Kasumi-1 (cell line): ENCODE measurements around the gene ERMARD.
"Not testable (repeated sequence)": the region's sequence is repeated elsewhere in the genome, so short reads cannot be mapped to it uniquely, and the experiment has no call there.

Source experiments
- DNase-seq, 2 experiments: peaks; one replicate each; lab custom pipeline; 2025; lab: John Stamatoyannopoulos, UW

The ERMARD gene

GRCh38 chr6:169738204-169738975 lies 13.0 kb upstream of the ERMARD start:
- no peak for DNase-seq

GRCh38 chr6:169738976-169739529 lies 12.4 kb upstream of the ERMARD start:
- DNase-seq: no peak

- no peak for DNase-seq
Measured at GRCh38 chr6:169741344-169741743, 10.1 kb upstream of the ERMARD start.

GRCh38 chr6:169745405-169745804 lies 6.0 kb upstream of the ERMARD start:
- DNase-seq: no peak

- DNase-seq: no peak
Measured at GRCh38 chr6:169746556-169746955, 4.9 kb upstream of the ERMARD start.

- peak; percentile 25 to 40 for DNase-seq
Measured at GRCh38 chr6:169752074-169752623, 727 bp downstream of the ERMARD start.

- DNase-seq: no peak
Measured at GRCh38 chr6:169755162-169755561, 3.7 kb downstream of the ERMARD start.

- DNase-seq: no peak
Measured at GRCh38 chr6:169763308-169763707, 11.9 kb downstream of the ERMARD start.

- DNase-seq: no peak
Measured at GRCh38 chr6:169763881-169764280, 12.5 kb downstream of the ERMARD start.

- not testable (repeated sequence) for DNase-seq
Measured at GRCh38 chr6:169765789-169766188, 14.4 kb downstream of the ERMARD start.

- no peak for DNase-seq
Measured at GRCh38 chr6:169766232-169766631, 14.8 kb downstream of the ERMARD start.

GRCh38 chr6:169766921-169767736 lies 15.7 kb downstream of the ERMARD start:
- no peak for DNase-seq

- no peak for DNase-seq
Measured at GRCh38 chr6:169774347-169774746, 22.9 kb downstream of the ERMARD start.

GRCh38 chr6:169775321-169775720 lies 23.9 kb downstream of the ERMARD start:
- no peak for DNase-seq

- DNase-seq: no peak
Measured at GRCh38 chr6:169776379-169776778, 25.0 kb downstream of the ERMARD start.

GRCh38 chr6:169777896-169778295 lies 26.5 kb downstream of the ERMARD start:
- no peak for DNase-seq

GRCh38 chr6:169778646-169779045 lies 27.2 kb downstream of the ERMARD start:
- DNase-seq: no peak

- DNase-seq: no peak
Measured at GRCh38 chr6:169779092-169779815, 27.8 kb downstream of the ERMARD start.

GRCh38 chr6:169779896-169780295 lies 28.5 kb downstream of the ERMARD start:
- DNase-seq: no peak

GRCh38 chr6:169780571-169781091 lies 29.2 kb downstream of the ERMARD start:
- no peak for DNase-seq

GRCh38 chr6:169782966-169783365 lies 31.5 kb downstream of the ERMARD start:
- no peak for DNase-seq

GRCh38 chr6:169783401-169783800 lies 32.0 kb downstream of the ERMARD start:
- no peak for DNase-seq
